T-helper 2 cell treated with Interferon-gamma antibody and Interleukin-4, amounts not matched to agents 100 ng/mL and 5 ng/mL, for 36 hours (primary cell): ENCODE results near the gene C1orf216. TPM values are rescaled to one million over a fixed set of nuclear protein-coding genes. Genes with fewer than 3 reads are reported as not detected.
"Not testable (repeated sequence)": the region's sequence is repeated elsewhere in the genome, so short reads cannot be mapped to it uniquely, and the experiment has no call there.

ENCODE experiments used
- intact Hi-C: fragments of 100-400 bp; cut with micrococcal nuclease; formaldehyde crosslinking; loops from one replicate; pipeline ENCODE4 v1.15.1; 2023
- total RNA-seq: library from RNA; stranded (reverse); gene quantifications from 2 replicates; pipeline ENCODE4 v1.2.3, GENCODE V29; 2022

C1orf216 gene
- total RNA-seq, 1 donor from 2014 or later, result 15.8 TPM

DNA sequence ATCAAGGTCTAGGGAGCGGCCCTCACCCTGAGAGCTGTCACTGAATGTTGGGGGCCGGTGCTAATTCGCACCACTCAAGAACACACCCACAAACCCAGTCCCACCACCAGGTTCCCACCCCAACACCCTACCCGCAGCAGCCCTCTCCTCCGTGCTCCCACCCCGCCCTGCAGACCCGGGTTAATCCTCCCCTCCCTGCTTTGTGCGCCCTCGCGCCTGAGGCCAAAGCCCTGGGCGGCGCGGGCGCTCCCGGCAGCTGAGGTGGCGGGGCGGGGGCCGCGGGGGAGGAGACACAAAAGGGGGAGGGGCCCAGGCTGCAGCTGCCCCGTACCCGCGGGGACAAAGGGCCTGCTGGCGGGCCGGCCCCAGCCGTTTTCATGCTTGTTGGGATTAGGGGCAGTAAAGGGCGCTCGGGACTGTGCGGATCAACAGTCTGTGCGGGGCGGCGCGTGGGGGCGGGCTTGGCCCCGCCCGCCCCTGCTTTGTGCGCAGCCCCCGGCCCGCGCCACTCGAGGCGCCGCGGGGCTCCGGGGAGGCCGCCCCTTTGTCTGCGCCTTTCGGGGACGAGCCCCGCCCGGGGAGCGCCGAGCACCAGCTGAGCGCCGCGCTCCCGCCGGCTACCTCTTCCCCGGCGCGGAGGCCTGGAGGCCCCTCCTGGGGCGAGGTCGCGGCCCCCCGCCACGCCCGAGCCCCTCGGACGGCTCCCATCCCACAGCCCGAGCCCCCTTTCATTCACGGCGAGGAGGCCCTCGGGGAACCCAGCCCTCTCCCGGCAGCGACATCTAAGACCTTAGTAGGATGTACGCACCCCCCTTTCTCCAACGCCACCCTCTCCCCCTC is 10.9 kb downstream of the C1orf216 start:
- intact Hi-C loops, result no loop called here

DNA sequence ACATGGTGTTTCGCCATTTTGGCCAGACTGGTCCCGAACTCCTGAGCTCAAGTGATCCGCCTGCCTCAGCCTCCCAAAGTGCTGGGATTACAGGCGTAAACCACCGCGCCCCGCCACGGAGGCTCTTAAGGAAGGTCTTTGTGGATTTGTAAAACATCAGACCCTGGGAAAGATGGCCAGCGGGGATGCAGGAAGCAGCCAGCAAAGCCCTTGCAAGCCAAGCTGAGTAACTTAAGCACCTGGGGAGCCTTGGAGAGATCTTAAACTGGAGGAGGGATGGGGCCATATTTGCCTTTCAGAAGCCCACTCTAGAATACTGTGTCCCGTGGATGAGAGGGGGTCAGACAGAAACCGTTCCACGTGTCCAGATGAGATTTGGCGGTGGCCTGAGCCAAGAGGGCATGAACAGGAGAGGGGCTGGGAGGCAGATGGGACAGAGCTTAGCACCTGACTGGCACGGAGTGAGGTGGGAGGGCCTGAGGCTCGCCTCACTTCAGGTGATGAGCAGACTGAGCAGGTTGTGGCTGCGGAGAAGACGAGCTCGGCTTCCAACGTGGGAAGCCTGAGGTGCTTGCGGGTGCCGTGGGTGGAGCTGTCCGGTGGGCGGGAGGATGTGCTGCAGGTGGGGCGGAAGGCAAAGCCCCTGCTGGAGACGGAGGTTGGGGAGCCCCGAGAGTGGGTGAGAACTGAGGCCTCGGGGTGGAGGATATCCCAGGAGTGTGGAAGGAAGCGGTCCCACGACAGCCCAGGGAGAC is 11.7 kb downstream of the C1orf216 start:
- intact Hi-C loops, result no loop called here

DNA sequence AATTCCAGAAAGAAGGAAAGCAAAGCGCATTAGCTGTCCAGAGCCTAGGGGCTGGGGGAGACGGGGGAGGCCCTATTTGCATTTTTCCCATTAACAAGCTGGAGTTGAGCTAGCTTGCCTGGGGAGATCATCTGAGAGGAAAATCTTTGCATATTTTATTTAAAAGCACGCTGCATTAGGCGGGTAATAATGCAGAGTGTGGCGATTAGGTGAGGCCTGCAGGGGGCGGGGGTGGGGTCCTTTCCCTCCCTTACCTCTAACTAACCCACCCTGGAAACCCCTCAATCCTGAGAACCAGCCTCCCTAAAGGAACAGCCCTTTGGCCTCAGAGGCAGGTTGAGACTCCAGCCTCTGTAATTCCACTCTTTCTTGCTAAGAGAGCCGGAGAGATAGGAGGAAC is 16.2 kb downstream of the C1orf216 start:
- intact Hi-C loops, result no loop called here

DNA sequence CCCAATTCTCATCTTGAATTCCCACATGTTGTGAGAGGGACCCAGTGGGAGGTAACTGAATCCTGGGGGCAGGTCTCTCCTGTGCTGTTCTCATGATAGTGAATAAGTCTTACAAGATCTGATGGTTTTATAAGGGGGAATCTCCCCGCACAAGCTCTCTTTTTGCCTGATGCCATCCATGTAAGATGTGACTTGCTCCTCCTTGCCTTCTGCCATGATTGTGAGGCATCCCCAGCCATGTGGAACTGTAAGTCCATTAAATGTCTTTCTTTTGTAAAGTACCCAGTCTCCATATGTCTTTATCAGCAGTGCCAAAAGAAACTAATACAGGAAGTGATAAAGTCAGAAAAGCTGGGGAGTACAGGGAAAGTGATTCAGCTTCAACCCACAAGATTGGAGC is 19.5 kb downstream of the C1orf216 start:
- intact Hi-C loops, result not testable (repeated sequence)

DNA sequence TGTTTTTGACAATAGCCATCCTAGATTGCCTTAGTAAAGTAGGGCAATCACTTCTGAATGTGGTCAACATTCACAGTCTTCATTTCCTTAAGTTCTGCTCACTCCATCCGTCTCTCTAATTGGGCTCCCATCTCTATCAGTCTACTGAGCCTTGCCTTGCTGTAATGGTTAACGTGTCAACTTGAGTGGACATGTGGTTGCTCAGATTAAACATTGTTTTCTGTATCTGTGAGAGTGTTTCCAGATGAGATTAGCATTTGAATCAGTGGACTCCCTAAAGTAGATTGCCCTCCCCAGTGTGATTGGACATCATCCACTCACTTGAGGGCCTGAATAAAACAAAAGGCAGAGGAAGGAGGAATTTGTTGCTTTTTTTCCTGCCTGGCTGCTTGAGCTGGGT is 26.4 kb downstream of the C1orf216 start:
- intact Hi-C loops, result no loop called here

DNA sequence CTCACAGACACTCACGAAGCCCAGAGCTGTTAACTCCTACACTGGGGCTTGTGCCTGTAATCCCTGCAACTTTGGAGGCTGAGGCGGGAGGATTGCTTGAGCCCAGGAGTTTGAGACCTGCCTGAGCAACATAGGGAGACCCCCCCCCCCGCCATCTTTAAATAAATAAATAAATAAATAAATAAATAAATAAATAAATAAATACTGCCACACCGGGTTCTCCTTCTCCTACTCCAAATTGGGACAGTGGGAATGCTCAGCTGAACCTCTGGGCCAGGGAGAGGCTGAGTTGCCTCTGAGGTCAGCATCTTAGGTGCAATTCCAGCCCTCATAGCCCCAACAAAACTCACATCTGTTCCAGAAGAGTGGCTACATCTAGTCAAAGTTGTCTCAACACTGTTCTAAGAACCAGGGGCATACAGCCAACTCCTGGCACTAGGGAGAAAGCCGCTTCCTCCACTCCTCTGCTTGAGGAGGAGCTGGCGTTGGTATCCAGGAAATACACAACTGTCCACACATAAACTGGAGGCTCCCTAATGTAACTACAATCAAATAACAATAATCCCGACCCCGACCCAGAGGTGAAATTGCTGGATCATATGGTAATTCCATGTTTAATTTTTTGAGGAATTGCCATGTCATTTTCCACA is 27.0 kb downstream of the C1orf216 start:
- intact Hi-C loops, result no loop called here

DNA sequence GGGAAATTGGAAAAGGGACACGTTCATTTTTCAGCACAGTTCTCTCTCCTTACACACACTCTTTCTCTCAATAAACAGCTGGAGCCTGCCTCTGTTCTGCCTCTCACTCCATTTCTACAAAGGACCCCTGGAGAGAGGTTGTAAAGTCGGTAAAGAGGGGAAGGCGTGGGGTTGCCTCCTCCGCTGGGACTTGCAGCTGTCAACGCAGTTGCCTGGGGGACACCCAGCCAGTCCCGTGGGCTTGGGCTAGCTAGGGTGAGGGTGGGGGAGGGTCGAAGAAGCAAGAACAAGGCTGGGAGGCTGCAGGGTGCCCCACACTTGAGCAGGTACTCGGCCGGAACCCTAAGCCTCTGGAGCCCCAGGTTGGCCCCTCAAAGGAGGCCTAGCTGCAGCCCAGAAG is 27.6 kb downstream of the C1orf216 start:
- intact Hi-C loops, result no loop called here

DNA sequence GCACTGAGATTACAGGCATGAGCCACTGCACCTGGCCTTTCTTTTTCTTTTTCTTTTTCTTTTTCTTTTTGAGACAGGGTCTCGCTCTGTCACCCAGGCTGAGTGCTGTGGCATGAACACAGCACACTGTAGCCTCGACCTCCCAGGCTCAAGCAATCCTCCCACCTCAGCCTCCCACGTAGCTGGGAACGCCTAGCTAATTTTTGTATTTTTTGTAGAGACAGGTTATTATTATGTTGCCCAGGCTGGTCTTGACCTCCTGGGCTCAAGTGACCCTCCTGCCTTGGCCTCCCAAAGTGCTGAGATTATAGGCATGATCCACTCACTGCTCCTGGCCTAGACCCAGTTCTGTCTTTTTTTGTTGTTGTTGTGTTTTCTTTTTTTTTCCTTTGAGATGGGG is 28.6 kb downstream of the C1orf216 start:
- intact Hi-C loops, result not testable (repeated sequence)

DNA sequence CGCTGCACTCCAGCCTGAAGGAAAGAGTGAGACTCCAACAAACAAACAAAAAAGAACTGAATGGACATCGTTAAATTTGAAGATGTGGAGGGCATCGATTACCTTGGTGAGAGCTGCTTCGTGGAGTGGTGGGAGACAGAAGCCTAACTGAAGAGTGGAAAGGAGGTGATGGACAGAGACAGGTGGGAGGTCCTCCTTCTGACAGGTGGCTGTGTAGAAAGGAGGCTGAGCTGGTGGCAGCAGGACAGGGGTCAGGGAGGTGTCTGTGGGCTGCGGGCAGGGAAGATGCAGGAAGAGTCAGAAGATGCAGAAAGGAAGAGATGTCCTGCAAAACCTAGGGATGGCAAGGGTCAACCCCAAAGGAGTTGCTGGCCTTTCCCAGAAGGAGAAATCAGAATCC is 30.5 kb downstream of the C1orf216 start:
- intact Hi-C loops, result no loop called here

DNA sequence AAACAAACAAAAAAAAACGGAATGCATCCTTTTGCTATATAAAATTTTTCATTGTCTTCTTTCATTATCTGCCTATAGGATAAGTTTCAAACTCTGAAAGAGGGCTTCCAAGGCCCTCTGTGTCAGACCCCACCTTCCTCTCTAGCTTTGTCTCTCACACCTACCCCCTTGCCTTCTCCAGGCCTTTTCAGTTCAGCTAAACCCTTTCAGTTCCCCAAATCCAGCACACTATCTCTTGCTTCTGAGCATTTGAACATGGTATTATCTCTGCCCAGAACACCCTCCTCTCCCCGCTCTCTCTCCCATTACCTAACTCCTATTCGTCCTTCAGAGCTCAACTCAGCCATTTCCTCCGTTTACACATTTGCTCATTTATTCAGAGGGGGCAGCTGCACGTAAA is 35.7 kb downstream of the C1orf216 start:
- intact Hi-C loops, result no loop called here

DNA sequence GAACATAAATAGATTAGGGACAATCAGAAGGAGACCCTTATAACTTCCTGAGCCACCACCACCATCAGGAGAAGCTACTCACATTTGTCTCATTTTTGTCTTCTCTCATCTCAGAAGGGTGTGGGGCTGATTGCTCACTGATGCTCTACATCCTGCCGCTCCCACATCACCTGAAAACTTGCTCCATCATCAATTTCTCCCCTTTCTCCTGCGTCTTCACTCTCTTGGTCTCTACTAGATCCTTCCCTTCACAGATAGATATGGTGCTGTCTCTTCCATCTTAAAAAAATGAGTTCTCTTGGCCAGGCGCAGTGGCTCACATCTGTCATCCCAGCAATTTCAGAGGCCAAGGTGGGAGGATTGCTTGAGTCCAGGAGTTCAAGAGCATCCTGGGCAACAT is 38.4 kb downstream of the C1orf216 start:
- intact Hi-C loops, result no loop called here

DNA sequence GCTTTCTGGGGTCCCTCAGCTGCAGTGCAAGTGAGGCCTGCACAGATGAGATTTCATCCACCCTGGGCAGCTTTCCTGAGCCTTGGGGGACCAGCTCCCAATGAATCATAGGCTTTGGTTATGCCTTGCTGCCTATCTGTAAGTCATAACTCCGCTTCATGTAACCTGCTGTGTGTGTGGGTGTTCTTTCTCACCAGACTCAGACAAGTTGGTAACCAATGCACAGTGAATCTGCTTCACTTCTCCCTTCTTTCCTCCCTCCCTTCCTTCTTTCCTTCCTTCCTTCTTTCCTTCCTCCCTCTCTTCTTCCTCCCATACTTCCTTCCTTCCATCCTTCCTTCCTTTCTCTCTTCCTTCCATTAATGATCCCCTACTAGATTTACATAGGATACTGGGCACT is 42.9 kb downstream of the C1orf216 start:
- intact Hi-C loops, result no loop called here

DNA sequence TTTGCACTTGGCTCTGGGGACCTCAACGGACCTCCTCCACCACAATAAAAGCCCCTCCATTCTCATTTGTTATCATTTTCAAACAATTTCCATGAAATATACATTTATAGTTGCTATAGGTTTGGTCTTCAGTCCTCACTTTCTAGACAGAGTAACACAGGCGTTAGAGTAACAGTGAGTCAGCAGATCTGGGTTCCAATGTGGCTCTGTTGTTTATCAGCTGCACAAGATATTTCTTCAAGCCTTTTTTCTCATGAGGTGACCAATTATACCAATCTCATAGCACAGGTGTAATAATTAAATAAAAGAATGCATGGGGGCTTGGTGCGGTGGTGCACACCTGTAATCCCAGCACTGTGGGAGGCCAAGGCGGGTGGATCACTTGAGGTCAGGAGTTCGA is 44.6 kb downstream of the C1orf216 start:
- intact Hi-C loops, result no loop called here

DNA sequence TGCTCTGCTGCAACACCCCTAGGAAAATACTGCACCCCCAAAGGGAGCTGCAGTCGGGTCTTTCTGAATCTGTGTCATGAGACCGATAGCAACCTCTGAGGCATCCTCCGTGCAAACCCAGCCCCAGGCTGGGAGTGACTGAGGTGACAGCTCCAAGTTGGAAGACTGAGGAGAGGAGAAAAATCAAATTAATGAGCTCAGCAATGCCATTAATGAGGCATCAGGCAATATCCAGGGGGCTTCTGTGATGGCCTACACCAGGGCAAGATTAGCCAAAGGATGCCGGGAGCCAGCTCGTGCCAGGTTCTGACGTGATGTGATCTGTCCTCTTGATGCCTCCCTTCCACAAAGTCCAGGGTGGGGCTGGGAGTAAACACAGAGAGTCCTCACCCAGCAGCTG is 46.6 kb downstream of the C1orf216 start:
- intact Hi-C loops, result no loop called here

DNA sequence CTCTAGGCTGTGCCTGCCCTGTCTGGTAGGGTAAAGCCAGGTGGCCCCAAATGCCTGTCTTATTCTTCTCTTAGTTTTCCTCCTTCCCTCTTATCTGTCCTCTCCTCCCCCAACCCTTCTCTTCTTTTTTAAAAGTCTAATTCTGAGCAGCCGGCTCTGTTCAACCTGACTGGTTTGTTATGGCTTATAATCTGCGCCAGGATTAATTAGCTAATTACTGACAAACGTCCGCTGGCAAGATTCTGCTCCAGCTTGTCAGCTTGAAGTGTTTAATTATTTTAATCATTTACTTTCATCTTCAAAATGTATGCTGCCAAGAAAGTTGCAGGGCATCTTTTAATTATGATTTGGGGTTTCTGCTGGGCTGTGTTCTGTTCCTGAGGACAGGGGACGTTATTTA is 50.2 kb downstream of the C1orf216 start:
- intact Hi-C loops, result no loop called here

DNA sequence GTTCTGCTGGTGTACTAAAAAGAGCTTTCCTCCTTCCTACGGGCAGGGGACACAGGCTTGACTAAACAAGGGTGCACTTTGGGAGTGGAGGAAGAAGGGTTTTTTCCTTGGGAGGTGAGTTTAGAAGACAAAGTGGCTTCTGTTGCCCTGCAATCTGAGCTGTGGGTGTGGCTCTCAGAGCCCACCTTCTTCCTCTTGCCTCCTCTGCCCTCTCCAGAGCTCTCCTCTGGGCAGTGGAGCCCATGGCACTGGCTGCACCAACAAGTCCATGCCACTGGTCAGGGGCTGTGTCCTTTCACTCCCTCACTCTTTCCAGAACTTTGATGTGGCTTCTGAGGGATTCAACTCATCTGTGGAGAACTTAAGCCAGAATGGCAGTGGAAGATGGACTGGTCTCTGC is 51.8 kb downstream of the C1orf216 start:
- intact Hi-C loops, result no loop called here

DNA sequence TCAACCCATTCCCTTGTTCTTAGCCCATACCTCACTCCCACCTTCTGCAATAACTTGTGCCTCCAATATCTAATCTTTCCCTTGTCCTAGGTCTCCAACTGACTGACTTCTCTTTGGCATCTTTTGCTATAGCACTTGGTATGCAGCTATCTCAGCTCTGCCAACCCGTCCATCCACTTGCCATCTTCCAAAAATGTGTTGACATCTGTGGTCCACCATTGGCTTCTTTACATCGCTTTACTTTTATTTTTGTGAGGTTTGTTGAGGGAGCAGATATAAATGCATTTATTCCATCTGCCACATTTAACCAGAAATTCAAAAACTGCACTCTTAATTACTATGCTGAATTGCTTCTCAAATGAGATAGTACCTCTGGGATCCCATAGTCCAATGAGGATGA is 52.5 kb downstream of the C1orf216 start:
- intact Hi-C loops, result no loop called here

Other genes starting within 250 kb of the C1orf216 start
- 44.9 and 50.1 TPM in 2 replicates for gene KIAA0319L, start 161.5 kb downstream of the C1orf216 start, total RNA-seq
- 25.0 and 26.9 TPM in 2 replicates for gene NCDN, start 161.1 kb downstream of the C1orf216 start, total RNA-seq
- 0.43 and 0.73 TPM in 2 replicates for gene TFAP2E, start 145.6 kb downstream of the C1orf216 start, total RNA-seq
- gene PSMB2, start 77.4 kb downstream of the C1orf216 start, total RNA-seq, result 98.9 and 99.8 TPM in 2 replicates
- 70.3 and 75.8 TPM in 2 replicates for gene CLSPN, start 51.1 kb upstream of the C1orf216 start, total RNA-seq
- gene AGO4, start 89.1 kb upstream of the C1orf216 start, total RNA-seq, result 9.9 and 11.7 TPM in 2 replicates
- 23.2 and 23.9 TPM in 2 replicates for gene AGO1, start 164.3 kb upstream of the C1orf216 start, total RNA-seq
- gene AGO3, start 212.2 kb upstream of the C1orf216 start, total RNA-seq, result 24.7 and 27.6 TPM in 2 replicates